Measurements from ENCODE around the gene CDK13. TPM values are rescaled to one million over a fixed set of nuclear protein-coding genes. Genes with fewer than 3 reads are reported as not detected.

CDK13 gene
- total RNA-seq, 4 donors from 2014 or later = 48.5 to 144 (median 94.3) TPM

GRCh38 chr7:39985398-39985918, 35.4 kb downstream of the CDK13 start:
- no peaks in the 10 kb centered on the region for H3K27me3 ChIP-seq
- H3K9me3 ChIP-seq = no peaks in the 10 kb centered on the region
- TF ChIP-seq CTCF (IDR thresholded peaks at IDR 0.05) = no peak
- TF ChIP-seq POLR2A (IDR thresholded peaks at IDR 0.05) = no peak
- intact Hi-C loops (cut with DNase I; ENCODE audit: low total_unique reads) = no loop called here
- no peaks in the 10 kb centered on the region for H3K36me3 ChIP-seq
- no peak overlapping the region for H3K27ac ChIP-seq
- DNase-seq = no peak
- no peak overlapping the region for H3K4me3 ChIP-seq
- peaks cover 0 to 4% of the 10 kb centered on the region in 2 donors for H3K4me1 ChIP-seq

- intact Hi-C loops (cut with DNase I; ENCODE audit: low total_unique reads) = no loop called here
- H3K27ac ChIP-seq = no peak overlapping the region
- H3K9me3 ChIP-seq = no peaks in the 10 kb centered on the region
- no peak overlapping the region for H3K4me3 ChIP-seq
- no peak for DNase-seq
- TF ChIP-seq POLR2A (IDR thresholded peaks at IDR 0.05) = no peak
- no peak for TF ChIP-seq CTCF (IDR thresholded peaks at IDR 0.05)
- no peaks in the 10 kb centered on the region for H3K27me3 ChIP-seq
- H3K36me3 ChIP-seq = no peaks in the 10 kb centered on the region
- peaks cover 0 to 7% of the 10 kb centered on the region in 2 donors for H3K4me1 ChIP-seq
These were observed 37.7 kb downstream of the CDK13 start for GRCh38 chr7:39987641-39988347.

- no peaks in the 10 kb centered on the region for H3K27me3 ChIP-seq
- H3K4me1 ChIP-seq = no peaks in the 10 kb centered on the region
- no peak for DNase-seq
- no peaks in the 10 kb centered on the region for H3K36me3 ChIP-seq
- H3K4me3 ChIP-seq = no peak overlapping the region
- no peak overlapping the region for H3K27ac ChIP-seq
- intact Hi-C loops (cut with DNase I; ENCODE audit: low total_unique reads) = no loop called here
- TF ChIP-seq CTCF (IDR thresholded peaks at IDR 0.05) (no peak), POLR2A (IDR thresholded peaks at IDR 0.05) (no peak)
- H3K9me3 ChIP-seq = no peaks in the 10 kb centered on the region
These were observed 50.8 kb downstream of the CDK13 start for GRCh38 chr7:40000734-40001315.

GRCh38 chr7:40001649-40002048, 51.6 kb downstream of the CDK13 start:
- Histone ChIP-seq H3K27me3 (no peaks in the 10 kb centered on the region), H3K36me3 (no peaks in the 10 kb centered on the region), H3K27ac (no peak overlapping the region), H3K9me3 (no peaks in the 10 kb centered on the region), H3K4me1 (no peaks in the 10 kb centered on the region), H3K4me3 (no peak overlapping the region)
- no peak for TF ChIP-seq POLR2A (IDR thresholded peaks at IDR 0.05)
- no peak for TF ChIP-seq CTCF (IDR thresholded peaks at IDR 0.05)
- DNase-seq = no peak
- intact Hi-C loops (cut with DNase I; ENCODE audit: low total_unique reads) = no loop called here

- Histone ChIP-seq H3K4me1 (no peaks in the 10 kb centered on the region), H3K9me3 (no peaks in the 10 kb centered on the region), H3K27ac (no peak overlapping the region), H3K4me3 (no peak overlapping the region), H3K36me3 (no peaks in the 10 kb centered on the region), H3K27me3 (no peaks in the 10 kb centered on the region)
- DNase-seq = no peak
- intact Hi-C loops (cut with DNase I; ENCODE audit: low total_unique reads) = no loop called here
- TF ChIP-seq CTCF (IDR thresholded peaks at IDR 0.05) (no peak), POLR2A (IDR thresholded peaks at IDR 0.05) (no peak)
These were observed 53.5 kb downstream of the CDK13 start for GRCh38 chr7:40003597-40003996.

Data from uterus (tissue), 4 donors.